Ishikawa (cell line): ENCODE data around the gene ACTG1.

Source experiments
- RAD21 ChIP-seq: IDR thresholded peaks from 2 replicates; pipeline ENCODE4 v1.6.1; 2012; ENCODE audit warnings: low read depth
- TAF1 ChIP-seq: IDR thresholded peaks from 2 replicates; pipeline ENCODE4 v1.6.1; 2012; ENCODE audit warnings: low read depth, mild to moderate bottlenecking
- YY1 ChIP-seq: IDR thresholded peaks from 2 replicates; pipeline ENCODE4 v1.6.1; 2012; ENCODE audit warnings: low read depth
- TF ChIP-seq, protein P1 (sequence below): IDR thresholded peaks from 2 replicates; pipeline ENCODE4 v1.6.1; 2012; ENCODE audit warnings: low read depth, mild to moderate bottlenecking

- TF ChIP-seq TAF1 (no peak), YY1 (no peak), RAD21 (no peak)
- TF ChIP-seq, protein P1, sequence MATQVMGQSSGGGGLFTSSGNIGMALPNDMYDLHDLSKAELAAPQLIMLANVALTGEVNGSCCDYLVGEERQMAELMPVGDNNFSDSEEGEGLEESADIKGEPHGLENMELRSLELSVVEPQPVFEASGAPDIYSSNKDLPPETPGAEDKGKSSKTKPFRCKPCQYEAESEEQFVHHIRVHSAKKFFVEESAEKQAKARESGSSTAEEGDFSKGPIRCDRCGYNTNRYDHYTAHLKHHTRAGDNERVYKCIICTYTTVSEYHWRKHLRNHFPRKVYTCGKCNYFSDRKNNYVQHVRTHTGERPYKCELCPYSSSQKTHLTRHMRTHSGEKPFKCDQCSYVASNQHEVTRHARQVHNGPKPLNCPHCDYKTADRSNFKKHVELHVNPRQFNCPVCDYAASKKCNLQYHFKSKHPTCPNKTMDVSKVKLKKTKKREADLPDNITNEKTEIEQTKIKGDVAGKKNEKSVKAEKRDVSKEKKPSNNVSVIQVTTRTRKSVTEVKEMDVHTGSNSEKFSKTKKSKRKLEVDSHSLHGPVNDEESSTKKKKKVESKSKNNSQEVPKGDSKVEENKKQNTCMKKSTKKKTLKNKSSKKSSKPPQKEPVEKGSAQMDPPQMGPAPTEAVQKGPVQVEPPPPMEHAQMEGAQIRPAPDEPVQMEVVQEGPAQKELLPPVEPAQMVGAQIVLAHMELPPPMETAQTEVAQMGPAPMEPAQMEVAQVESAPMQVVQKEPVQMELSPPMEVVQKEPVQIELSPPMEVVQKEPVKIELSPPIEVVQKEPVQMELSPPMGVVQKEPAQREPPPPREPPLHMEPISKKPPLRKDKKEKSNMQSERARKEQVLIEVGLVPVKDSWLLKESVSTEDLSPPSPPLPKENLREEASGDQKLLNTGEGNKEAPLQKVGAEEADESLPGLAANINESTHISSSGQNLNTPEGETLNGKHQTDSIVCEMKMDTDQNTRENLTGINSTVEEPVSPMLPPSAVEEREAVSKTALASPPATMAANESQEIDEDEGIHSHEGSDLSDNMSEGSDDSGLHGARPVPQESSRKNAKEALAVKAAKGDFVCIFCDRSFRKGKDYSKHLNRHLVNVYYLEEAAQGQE = no peak
Observed at GRCh38 chr17:81528384-81528650, 15.7 kb upstream of the ACTG1 start.
